Mesenchymal stem cell (in vitro differentiated cells and primary cell): Measurements from ENCODE around the gene NMRAL1.

ENCODE experiments used
- DNase-seq: peaks from one replicate; pipeline ENCODE4 v3.0.0-alpha.2; 2013
- H2AFZ ChIP-seq: one replicate; pipeline ENCODE4 v1.6.1; 2013; ENCODE audit warnings: low read depth, mild to moderate bottlenecking, control low read depth, inconsistent platforms, low read length, moderate library complexity
- H2AK5ac ChIP-seq: 2 replicates; pipeline ENCODE4 v1.6.1; 2013; ENCODE audit warnings: low read length, moderate library complexity, mild to moderate bottlenecking, inconsistent platforms; ENCODE audit not compliant: severe bottlenecking
- H2BK120ac ChIP-seq: one replicate; pipeline ENCODE4 v1.6.1; 2013; ENCODE audit warnings: low read depth, mild to moderate bottlenecking, inconsistent platforms, low read length, moderate library complexity
- H2BK12ac ChIP-seq, 2 experiments: one replicate each; pipeline ENCODE4 v1.6.1; 2013; ENCODE audit warnings: inconsistent platforms in 2 of 2, low read length in 2 of 2, mild to moderate bottlenecking in 2 of 2, moderate library complexity in 2 of 2, control low read depth in 1 of 2
- H2BK15ac ChIP-seq: one replicate; pipeline ENCODE4 v1.6.1; 2013; ENCODE audit warnings: mild to moderate bottlenecking, low read depth, inconsistent platforms; ENCODE audit not compliant: poor library complexity, severe bottlenecking
- H2BK5ac ChIP-seq: 2 replicates; pipeline ENCODE4 v1.6.1; 2013; ENCODE audit warnings: low read depth, mild to moderate bottlenecking, low read length, control low read depth, inconsistent platforms; ENCODE audit not compliant: poor library complexity, severe bottlenecking
- H3K14ac ChIP-seq, 2 experiments: one replicate each; pipeline ENCODE4 v1.6.1; 2013; ENCODE audit warnings: inconsistent platforms in 2 of 2, low read length in 2 of 2, control low read depth in 1 of 2, mild to moderate bottlenecking in 1 of 2, moderate library complexity in 1 of 2
- H3K18ac ChIP-seq, 2 experiments: one replicate each; pipeline ENCODE4 v1.6.1; 2013; ENCODE audit warnings: inconsistent platforms in 2 of 2, low read length in 2 of 2, control low read depth in 1 of 2, low read depth in 1 of 2, mild to moderate bottlenecking in 1 of 2
- H3K23ac ChIP-seq, 2 experiments: one replicate each; pipeline ENCODE4 v1.6.1; 2013; ENCODE audit warnings: inconsistent platforms in 2 of 2, low read length in 2 of 2, mild to moderate bottlenecking in 2 of 2, moderate library complexity in 2 of 2, control low read depth in 1 of 2
- H3K27ac ChIP-seq: 2 replicates; pipeline ENCODE4 v1.5.1; 2013; ENCODE audit warnings: mild to moderate bottlenecking, moderate library complexity, low read length, control low read depth, inconsistent platforms; ENCODE audit not compliant: poor library complexity, severe bottlenecking
- H3K27me3 ChIP-seq, 2 experiments: 2 replicates each; pipeline versions ENCODE4 v1.6.1 to v1.7.0; 2013; ENCODE audit warnings: low read length in 2 of 2, mild to moderate bottlenecking in 2 of 2, moderate library complexity in 2 of 2, control low read depth in 1 of 2, inconsistent platforms in 1 of 2; ENCODE audit not compliant: control insufficient read depth in 1 of 2, insufficient read depth in 1 of 2
- H3K36me3 ChIP-seq, 2 experiments: 2 replicates each; pipeline versions ENCODE4 v1.6.1 to v1.7.0; 2013; ENCODE audit warnings: low read length in 2 of 2, control low read depth in 1 of 2, inconsistent platforms in 1 of 2, low read depth in 1 of 2, mild to moderate bottlenecking in 1 of 2; ENCODE audit not compliant: insufficient read depth in 2 of 2, control insufficient read depth in 1 of 2
- H3K4ac ChIP-seq, 2 experiments: one replicate each; pipeline ENCODE4 v1.6.1; 2013; ENCODE audit warnings: inconsistent platforms in 2 of 2, low read length in 2 of 2, mild to moderate bottlenecking in 2 of 2, moderate library complexity in 2 of 2, control low read depth in 1 of 2, low read depth in 1 of 2
- H3K4me1 ChIP-seq: 2 replicates; pipeline ENCODE4 v1.6.1; 2013; ENCODE audit warnings: low read depth, low read length, control low read depth; ENCODE audit not compliant: control insufficient read depth, insufficient read depth
- H3K4me2 ChIP-seq: 2 replicates; pipeline ENCODE4 v1.6.1; 2013; ENCODE audit warnings: low read length, mild to moderate bottlenecking, inconsistent platforms; ENCODE audit not compliant: poor library complexity, severe bottlenecking
- H3K4me3 ChIP-seq, 2 experiments: 2 replicates each; pipeline versions ENCODE4 v1.5.1 to v1.7.0; 2013; ENCODE audit warnings: low read length in 2 of 2, mild to moderate bottlenecking in 2 of 2, control low read depth in 1 of 2, low read depth in 1 of 2; ENCODE audit not compliant: insufficient read depth in 1 of 2
- H3K79me1 ChIP-seq: replicated peaks from 2 replicates; pipeline ENCODE4 v1.6.1; 2013; ENCODE audit warnings: mild to moderate bottlenecking, control low read depth, low read length, inconsistent platforms; ENCODE audit not compliant: poor library complexity, severe bottlenecking
- H3K9ac ChIP-seq: 2 replicates; pipeline ENCODE4 v1.7.0; 2013; ENCODE audit warnings: mild to moderate bottlenecking, low read length, moderate library complexity
- H3K9me3 ChIP-seq: 2 replicates; pipeline ENCODE4 v1.7.0; 2013; ENCODE audit warnings: mild to moderate bottlenecking, low read length; ENCODE audit not compliant: control insufficient read depth
- H4K8ac ChIP-seq: one replicate; pipeline ENCODE4 v1.6.1; 2013; ENCODE audit warnings: inconsistent platforms, mild to moderate bottlenecking, low read length, moderate library complexity
- H4K91ac ChIP-seq: one replicate; pipeline ENCODE4 v1.6.1; 2013; ENCODE audit warnings: mild to moderate bottlenecking, low read length, inconsistent platforms
- WGBS: methylation state at CpG from one replicate; pipeline ENCODE4 v1.1.7; 2013; ENCODE audit warnings: mixed read lengths; 5-methylcytosine and 5-hydroxymethylcytosine counted together

NMRAL1 gene

GRCh38 chr16:4471869-4472268 is 2.6 kb downstream of the NMRAL1 start:
- Histone ChIP-seq H3K4me2 (no peak overlapping the region), H2AK5ac (no peak overlapping the region), H3K79me1 (peaks cover 14% of the 10 kb centered on the region), H4K91ac (no peak overlapping the region), H3K18ac (no peak overlapping the region), H3K23ac (no peak overlapping the region), H2BK5ac (no peak overlapping the region), H3K27ac (no peak overlapping the region), H3K4me3 (no peak overlapping the region), H3K14ac (no peak overlapping the region), H3K9ac (no peak overlapping the region), H3K9me3 (no peaks in the 10 kb centered on the region), H3K4me1 (peaks cover 11% of the 10 kb centered on the region), H3K4ac (no peak overlapping the region), H4K8ac (no peak overlapping the region), H3K27me3 (no peaks in the 10 kb centered on the region), H2BK15ac (no peak overlapping the region), H2BK120ac (no peak overlapping the region), H3K36me3 (peaks cover 18 to 22% of the 10 kb centered on the region in 2 experiments), H2AFZ (no peak overlapping the region), H2BK12ac (no peak overlapping the region)
- 98% methylated on average over 5 of the region's 5 CpGs for WGBS
- no peak for DNase-seq

GRCh38 chr16:4468972-4469371 is 5.5 kb downstream of the NMRAL1 start:
- 95% methylated on average over 10 of the region's 10 CpGs for WGBS
- Histone ChIP-seq H3K18ac (no peak overlapping the region), H3K4me2 (no peak overlapping the region), H3K4me1 (peaks cover 9% of the 10 kb centered on the region), H3K9ac (no peak overlapping the region), H4K8ac (no peak overlapping the region), H2BK12ac (no peak overlapping the region), H2BK120ac (no peak overlapping the region), H2AK5ac (no peak overlapping the region), H3K9me3 (no peaks in the 10 kb centered on the region), H3K27me3 (no peaks in the 10 kb centered on the region), H3K36me3 (peaks cover 40 to 42% of the 10 kb centered on the region in 2 experiments), H3K23ac (no peak overlapping the region), H2AFZ (no peak overlapping the region), H2BK15ac (no peak overlapping the region), H3K4ac (no peak overlapping the region), H2BK5ac (no peak overlapping the region), H3K79me1 (peaks cover 14% of the 10 kb centered on the region), H3K27ac (no peak overlapping the region), H4K91ac (no peak overlapping the region), H3K4me3 (no peak overlapping the region), H3K14ac (no peak overlapping the region)
- no peak for DNase-seq

GRCh38 chr16:4467916-4468315 is 6.5 kb downstream of the NMRAL1 start:
- Histone ChIP-seq H3K23ac (no peak overlapping the region), H4K91ac (no peak overlapping the region), H4K8ac (no peak overlapping the region), H3K27me3 (no peaks in the 10 kb centered on the region), H3K27ac (no peak overlapping the region), H2BK120ac (no peak overlapping the region), H3K9ac (no peak overlapping the region), H3K4ac (no peak overlapping the region), H3K14ac (no peak overlapping the region), H3K9me3 (no peaks in the 10 kb centered on the region), H3K18ac (no peak overlapping the region), H2BK12ac (no peak overlapping the region), H3K4me3 (no peak overlapping the region), H2BK5ac (no peak overlapping the region), H2AFZ (no peak overlapping the region), H2BK15ac (no peak overlapping the region), H3K4me2 (no peak overlapping the region), H3K4me1 (peaks cover 9% of the 10 kb centered on the region), H3K36me3 (peaks cover 49 to 51% of the 10 kb centered on the region in 2 experiments), H3K79me1 (peaks cover 14% of the 10 kb centered on the region), H2AK5ac (no peak overlapping the region)
- DNase-seq, result no peak
- 97% methylated on average over 16 of the region's 16 CpGs for WGBS

GRCh38 chr16:4465977-4466779 is 8.2 kb downstream of the NMRAL1 start:
- H3K9ac ChIP-seq, result no peak overlapping the region
- H2AK5ac ChIP-seq, result no peak overlapping the region
- H2BK15ac ChIP-seq, result no peak overlapping the region
- no peak for DNase-seq
- no peak overlapping the region for H3K4ac ChIP-seq
- H3K9me3 ChIP-seq, result no peaks in the 10 kb centered on the region
- H3K4me3 ChIP-seq, result no peak overlapping the region
- H3K23ac ChIP-seq, result no peak overlapping the region
- H2BK5ac ChIP-seq, result no peak overlapping the region
- H3K18ac ChIP-seq, result no peak overlapping the region
- no peak overlapping the region for H2AFZ ChIP-seq
- H4K91ac ChIP-seq, result no peak overlapping the region
- H4K8ac ChIP-seq, result no peak overlapping the region
- no peak overlapping the region for H3K4me2 ChIP-seq
- H3K14ac ChIP-seq, result no peak overlapping the region
- H3K79me1 ChIP-seq, result peaks cover 10% of the 10 kb centered on the region
- no peak overlapping the region for H3K27ac ChIP-seq
- 97% methylated on average over 32 of the region's 32 CpGs for WGBS
- H3K36me3 ChIP-seq, result peaks cover 55 to 67% of the 10 kb centered on the region in 2 experiments
- H3K4me1 ChIP-seq, result peaks cover 11% of the 10 kb centered on the region
- no peak overlapping the region for H2BK120ac ChIP-seq
- H3K27me3 ChIP-seq, result no peaks in the 10 kb centered on the region
- no peak overlapping the region for H2BK12ac ChIP-seq
